HEK293 (cell line): ENCODE data around the gene PSMF1.
A peak's percentile ranks its signal among the peaks of the same experiment; 100 is the strongest.

Source experiments
- CTCF ChIA-PET: fragments of 350-600 bp; formaldehyde crosslinking; extraction: SDS; loops from one replicate; lab custom pipeline; 2021; ENCODE audit warnings: antibody characterized with exemption; lab: Yijun Ruan, JAX
- POLR2A ChIA-PET: fragments of 300-600 bp; formaldehyde crosslinking; extraction: SDS; loops from one replicate; lab custom pipeline; 2020; ENCODE audit warnings: antibody characterized with exemption, inconsistent platforms; lab: Yijun Ruan, JAX
- H3K27ac ChIP-seq: fragments of 200-500 bp; sonication (Bioruptor generic); 2 replicates; pipeline ENCODE4 v1.5.1; 2014; ENCODE audit warnings: low read depth, low read length, control low read depth, inconsistent platforms; ENCODE audit errors: extremely low read depth
- H3K36me3 ChIP-seq, 2 experiments: fragments of 200-500 bp in 1 of 2; sonication (Bioruptor generic) in 1 of 2; 1 replicate in 1 of 2; 2 replicates in 1 of 2; pipeline ENCODE4 v1.5.1; 2014 to 2017; ENCODE audit warnings: inconsistent platforms in 2 of 2, low read length in 2 of 2; ENCODE audit not compliant: control insufficient read depth in 2 of 2, insufficient read depth in 1 of 2
- H3K4me1 ChIP-seq: fragments of 200-500 bp; sonication (Bioruptor generic); 2 replicates; pipeline ENCODE4 v1.5.1; 2014; ENCODE audit warnings: mild to moderate bottlenecking, low read length, inconsistent platforms; ENCODE audit not compliant: control insufficient read depth, insufficient read depth
- H3K4me3 ChIP-seq: 2 replicates; pipeline ENCODE4 v1.5.1; 2011; ENCODE audit warnings: low read depth, mild to moderate bottlenecking, control low read depth, low read length, moderate library complexity
- H3K9me3 ChIP-seq: fragments of 200-500 bp; sonication (Bioruptor generic); 2 replicates; pipeline ENCODE4 v1.5.1; 2014; ENCODE audit warnings: low read depth, low read length, inconsistent platforms; ENCODE audit not compliant: control insufficient read depth, insufficient read depth
- KLF7 ChIP-seq: fragments of 450-650 bp; formaldehyde crosslinking; IDR thresholded peaks from 2 replicates; pipeline ENCODE4 v1.5.1; 2016; ENCODE audit warnings: missing biosample characterization, missing genetic modification characterization, borderline replicate concordance
- KLF8 ChIP-seq: fragments of 450-650 bp; formaldehyde crosslinking; IDR thresholded peaks from 2 replicates; pipeline ENCODE4 v1.5.1; 2016; ENCODE audit warnings: missing biosample characterization, missing genetic modification characterization
- KLF9 ChIP-seq: fragments of 450-650 bp; formaldehyde crosslinking; IDR thresholded peaks from 2 replicates; pipeline ENCODE4 v1.5.1; 2016; ENCODE audit warnings: missing biosample characterization, missing genetic modification characterization, low read depth
- PRDM1 ChIP-seq: fragments of 450-650 bp; formaldehyde crosslinking; IDR thresholded peaks from 2 replicates; pipeline ENCODE4; 2016; ENCODE audit warnings: missing biosample characterization, missing genetic modification characterization
- SCRT2 ChIP-seq: fragments of 450-650 bp; formaldehyde crosslinking; IDR thresholded peaks from 2 replicates; pipeline ENCODE4 v1.5.1; 2016; ENCODE audit warnings: missing biosample characterization, missing genetic modification characterization
- WT1 ChIP-seq: fragments of 450-650 bp; formaldehyde crosslinking; IDR thresholded peaks from 2 replicates; pipeline ENCODE4 v1.5.1; 2016; ENCODE audit warnings: missing biosample characterization, missing genetic modification characterization
- ZNF266 ChIP-seq: fragments of 450-650 bp; formaldehyde crosslinking; IDR thresholded peaks from 2 replicates; pipeline ENCODE4 v1.5.1; 2016; ENCODE audit warnings: missing biosample characterization, missing genetic modification characterization, low read depth
- ZNF416 ChIP-seq: fragments of 450-650 bp; formaldehyde crosslinking; IDR thresholded peaks from 2 replicates; pipeline ENCODE4 v1.5.1; 2016; ENCODE audit warnings: missing biosample characterization, missing genetic modification characterization
- ZNF623 ChIP-seq: fragments of 450-650 bp; formaldehyde crosslinking; IDR thresholded peaks from 2 replicates; pipeline ENCODE4 v1.5.1; 2016; ENCODE audit warnings: missing biosample characterization, missing genetic modification characterization
- TF ChIP-seq, protein P1 (sequence below): fragments of 450-650 bp; formaldehyde crosslinking; IDR thresholded peaks from 2 replicates; pipeline ENCODE4 v1.5.1; 2016; ENCODE audit warnings: missing biosample characterization, missing genetic modification characterization
- TF ChIP-seq, protein P2 (sequence below): fragments of 450-650 bp; formaldehyde crosslinking; IDR thresholded peaks from 2 replicates; pipeline ENCODE4 v1.5.1; 2016; ENCODE audit warnings: missing biosample characterization, missing genetic modification characterization
- TF ChIP-seq, protein P3 (sequence below): fragments of 450-650 bp; formaldehyde crosslinking; optimal IDR thresholded peaks from 2 replicates; pipeline ENCODE3; 2016; ENCODE audit warnings: missing biosample characterization, mild to moderate bottlenecking, missing genetic modification characterization
- TF ChIP-seq, protein P4 (sequence below): fragments of 450-650 bp; formaldehyde crosslinking; IDR thresholded peaks from 2 replicates; pipeline ENCODE4 v1.5.1; 2016; ENCODE audit warnings: missing biosample characterization, missing genetic modification characterization

The PSMF1 gene

DNA sequence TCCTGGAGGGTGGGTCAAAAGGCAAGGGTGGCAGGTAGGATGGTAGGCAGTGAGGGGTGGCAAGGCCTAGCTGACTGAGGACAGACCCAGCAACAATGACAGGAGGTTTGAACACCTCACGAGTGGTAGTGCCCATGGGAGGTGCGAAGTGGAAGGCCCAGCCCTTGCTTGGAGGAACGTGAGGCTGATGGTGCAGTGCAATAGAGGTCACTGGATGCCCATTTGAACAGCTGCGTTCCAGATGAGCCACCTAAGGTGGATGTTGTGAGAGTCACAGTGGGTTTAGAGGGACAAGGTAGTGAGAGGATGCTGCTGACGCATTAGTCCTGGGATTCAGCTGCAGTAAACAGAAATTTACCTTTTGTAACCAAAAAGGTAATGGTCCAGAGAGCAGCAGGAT, 50.8 kb downstream of the PSMF1 start:
- Histone ChIP-seq H3K4me1 (no peaks in the 10 kb centered on the region), H3K36me3 (peaks cover 30 to 71% of the 10 kb centered on the region in 2 experiments), H3K4me3 (no peak overlapping the region), H3K27ac (no peak overlapping the region), H3K9me3 (no peaks in the 10 kb centered on the region)
- POLR2A ChIA-PET: no interaction called here
- CTCF ChIA-PET: no interaction called here
- TF ChIP-seq PRDM1 (tag by site-specific recombination): no peak
- TF ChIP-seq KLF8 (tag by site-specific recombination): no peak
- TF ChIP-seq KLF7 (tag by site-specific recombination): no peak
- TF ChIP-seq, protein P1, sequence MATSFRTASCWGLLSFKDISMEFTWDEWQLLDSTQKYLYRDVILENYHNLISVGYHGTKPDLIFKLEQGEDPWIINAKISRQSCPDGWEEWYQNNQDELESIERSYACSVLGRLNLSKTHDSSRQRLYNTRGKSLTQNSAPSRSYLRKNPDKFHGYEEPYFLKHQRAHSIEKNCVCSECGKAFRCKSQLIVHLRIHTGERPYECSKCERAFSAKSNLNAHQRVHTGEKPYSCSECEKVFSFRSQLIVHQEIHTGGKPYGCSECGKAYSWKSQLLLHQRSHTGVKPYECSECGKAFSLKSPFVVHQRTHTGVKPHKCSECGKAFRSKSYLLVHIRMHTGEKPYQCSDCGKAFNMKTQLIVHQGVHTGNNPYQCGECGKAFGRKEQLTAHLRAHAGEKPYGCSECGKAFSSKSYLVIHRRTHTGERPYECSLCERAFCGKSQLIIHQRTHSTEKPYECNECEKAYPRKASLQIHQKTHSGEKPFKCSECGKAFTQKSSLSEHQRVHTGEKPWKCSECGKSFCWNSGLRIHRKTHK: no peak
- no peak for TF ChIP-seq SCRT2 (tag by site-specific recombination)
- TF ChIP-seq ZNF416: no peak
- TF ChIP-seq, protein P2, sequence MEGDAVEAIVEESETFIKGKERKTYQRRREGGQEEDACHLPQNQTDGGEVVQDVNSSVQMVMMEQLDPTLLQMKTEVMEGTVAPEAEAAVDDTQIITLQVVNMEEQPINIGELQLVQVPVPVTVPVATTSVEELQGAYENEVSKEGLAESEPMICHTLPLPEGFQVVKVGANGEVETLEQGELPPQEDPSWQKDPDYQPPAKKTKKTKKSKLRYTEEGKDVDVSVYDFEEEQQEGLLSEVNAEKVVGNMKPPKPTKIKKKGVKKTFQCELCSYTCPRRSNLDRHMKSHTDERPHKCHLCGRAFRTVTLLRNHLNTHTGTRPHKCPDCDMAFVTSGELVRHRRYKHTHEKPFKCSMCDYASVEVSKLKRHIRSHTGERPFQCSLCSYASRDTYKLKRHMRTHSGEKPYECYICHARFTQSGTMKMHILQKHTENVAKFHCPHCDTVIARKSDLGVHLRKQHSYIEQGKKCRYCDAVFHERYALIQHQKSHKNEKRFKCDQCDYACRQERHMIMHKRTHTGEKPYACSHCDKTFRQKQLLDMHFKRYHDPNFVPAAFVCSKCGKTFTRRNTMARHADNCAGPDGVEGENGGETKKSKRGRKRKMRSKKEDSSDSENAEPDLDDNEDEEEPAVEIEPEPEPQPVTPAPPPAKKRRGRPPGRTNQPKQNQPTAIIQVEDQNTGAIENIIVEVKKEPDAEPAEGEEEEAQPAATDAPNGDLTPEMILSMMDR (tag by site-specific recombination): no peak
- TF ChIP-seq, protein P3, sequence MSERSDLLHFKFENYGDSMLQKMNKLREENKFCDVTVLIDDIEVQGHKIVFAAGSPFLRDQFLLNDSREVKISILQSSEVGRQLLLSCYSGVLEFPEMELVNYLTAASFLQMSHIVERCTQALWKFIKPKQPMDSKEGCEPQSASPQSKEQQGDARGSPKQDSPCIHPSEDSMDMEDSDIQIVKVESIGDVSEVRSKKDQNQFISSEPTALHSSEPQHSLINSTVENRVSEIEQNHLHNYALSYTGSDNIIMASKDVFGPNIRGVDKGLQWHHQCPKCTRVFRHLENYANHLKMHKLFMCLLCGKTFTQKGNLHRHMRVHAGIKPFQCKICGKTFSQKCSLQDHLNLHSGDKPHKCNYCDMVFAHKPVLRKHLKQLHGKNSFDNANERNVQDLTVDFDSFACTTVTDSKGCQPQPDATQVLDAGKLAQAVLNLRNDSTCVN (tag by site-specific recombination): no peak
- TF ChIP-seq ZNF623 (tag by site-specific recombination): no peak
- TF ChIP-seq WT1: no peak
- TF ChIP-seq KLF9 (tag by site-specific recombination): no peak

DNA sequence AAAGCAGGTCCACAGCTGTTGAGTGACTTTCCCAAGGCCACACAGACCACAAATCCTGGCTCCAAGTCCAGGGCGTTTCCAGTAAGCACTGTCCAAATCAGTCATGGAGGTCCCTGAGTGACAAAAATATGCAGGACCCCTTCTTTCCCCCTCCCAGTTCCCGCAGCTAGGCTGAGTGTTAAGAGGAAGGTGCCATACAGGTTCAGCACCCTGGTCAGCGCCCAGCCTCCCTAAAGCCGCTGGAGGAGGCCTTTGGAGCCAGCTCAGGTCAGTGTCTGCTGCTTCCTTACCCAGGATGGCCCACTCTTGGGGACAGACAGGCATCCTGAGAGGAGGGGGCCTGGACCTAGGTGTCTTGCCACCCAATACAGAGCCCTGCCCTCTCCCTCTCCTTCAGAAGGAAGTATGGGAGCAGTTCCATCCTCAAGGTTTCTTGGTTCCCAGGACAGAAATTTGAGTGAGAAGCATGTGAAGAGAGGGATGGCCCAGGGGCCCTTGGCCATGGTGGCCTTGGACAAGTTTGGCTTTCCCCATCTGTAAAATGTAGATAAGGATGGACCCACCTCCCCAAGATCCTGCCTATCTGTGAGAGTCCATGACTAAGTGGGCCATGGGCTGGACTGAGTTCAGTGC, 53.2 kb downstream of the PSMF1 start:
- H3K4me3 ChIP-seq: no peak overlapping the region
- TF ChIP-seq ZNF266 (tag by site-specific recombination): no peak
- TF ChIP-seq, protein P4, sequence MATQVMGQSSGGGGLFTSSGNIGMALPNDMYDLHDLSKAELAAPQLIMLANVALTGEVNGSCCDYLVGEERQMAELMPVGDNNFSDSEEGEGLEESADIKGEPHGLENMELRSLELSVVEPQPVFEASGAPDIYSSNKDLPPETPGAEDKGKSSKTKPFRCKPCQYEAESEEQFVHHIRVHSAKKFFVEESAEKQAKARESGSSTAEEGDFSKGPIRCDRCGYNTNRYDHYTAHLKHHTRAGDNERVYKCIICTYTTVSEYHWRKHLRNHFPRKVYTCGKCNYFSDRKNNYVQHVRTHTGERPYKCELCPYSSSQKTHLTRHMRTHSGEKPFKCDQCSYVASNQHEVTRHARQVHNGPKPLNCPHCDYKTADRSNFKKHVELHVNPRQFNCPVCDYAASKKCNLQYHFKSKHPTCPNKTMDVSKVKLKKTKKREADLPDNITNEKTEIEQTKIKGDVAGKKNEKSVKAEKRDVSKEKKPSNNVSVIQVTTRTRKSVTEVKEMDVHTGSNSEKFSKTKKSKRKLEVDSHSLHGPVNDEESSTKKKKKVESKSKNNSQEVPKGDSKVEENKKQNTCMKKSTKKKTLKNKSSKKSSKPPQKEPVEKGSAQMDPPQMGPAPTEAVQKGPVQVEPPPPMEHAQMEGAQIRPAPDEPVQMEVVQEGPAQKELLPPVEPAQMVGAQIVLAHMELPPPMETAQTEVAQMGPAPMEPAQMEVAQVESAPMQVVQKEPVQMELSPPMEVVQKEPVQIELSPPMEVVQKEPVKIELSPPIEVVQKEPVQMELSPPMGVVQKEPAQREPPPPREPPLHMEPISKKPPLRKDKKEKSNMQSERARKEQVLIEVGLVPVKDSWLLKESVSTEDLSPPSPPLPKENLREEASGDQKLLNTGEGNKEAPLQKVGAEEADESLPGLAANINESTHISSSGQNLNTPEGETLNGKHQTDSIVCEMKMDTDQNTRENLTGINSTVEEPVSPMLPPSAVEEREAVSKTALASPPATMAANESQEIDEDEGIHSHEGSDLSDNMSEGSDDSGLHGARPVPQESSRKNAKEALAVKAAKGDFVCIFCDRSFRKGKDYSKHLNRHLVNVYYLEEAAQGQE (tag by site-specific recombination): peak; percentile 96
- H3K36me3 ChIP-seq: peaks cover 20 to 51% of the 10 kb centered on the region in 2 experiments
- POLR2A ChIA-PET: interaction anchor here (1.1 kb wide), 1 partner anchor 13 kb away, joined by 3 read pairs; no protein-coding TSS in a partner anchor
- H3K27ac ChIP-seq: no peak overlapping the region
- CTCF ChIA-PET: interaction anchor here (1.4 kb wide), 1 partner anchor 14 kb away, joined by 4 read pairs; no protein-coding TSS in a partner anchor
- no peaks in the 10 kb centered on the region for H3K9me3 ChIP-seq
- H3K4me1 ChIP-seq: no peaks in the 10 kb centered on the region
